ENCODE results near the gene TMED5.

GRCh38 chr1:93106226-93106625, 74.0 kb downstream of the TMED5 start:
- TF ChIP-seq CTCF (IDR thresholded peaks at IDR 0.05) (no peak), POLR2A (IDR thresholded peaks at IDR 0.05) (no peak), POLR2AphosphoS5 (IDR thresholded peaks at IDR 0.05) (no peak), EP300 (IDR thresholded peaks at IDR 0.05) (no peak)
